ENCODE results near the gene UBL4A.
A peak's percentile ranks its signal among the peaks of the same experiment; 100 is the strongest.
"Not testable (repeated sequence)": the region's sequence is repeated elsewhere in the genome, so short reads cannot be mapped to it uniquely, and the experiment has no call there.

Gene UBL4A

GRCh38 chrX:154508384-154508745 is 21.9 kb upstream of the UBL4A start:
- no peak for DNase-seq (ENCODE audit: low read depth in 1 of 2, low spot score in 1 of 2)

GRCh38 chrX:154507673-154508383 is 21.4 kb upstream of the UBL4A start:
- DNase-seq (ENCODE audit: low read depth in 1 of 2, low spot score in 1 of 2): no peak

- DNase-seq (ENCODE audit: low read depth in 1 of 2, low spot score in 1 of 2): no peak
Observed at GRCh38 chrX:154506483-154507332, 20.3 kb upstream of the UBL4A start.

GRCh38 chrX:154505734-154506133 is 19.3 kb upstream of the UBL4A start:
- DNase-seq (ENCODE audit: low read depth in 1 of 2, low spot score in 1 of 2): no peak

- no peak for DNase-seq (ENCODE audit: low read depth in 1 of 2, low spot score in 1 of 2)
Observed at GRCh38 chrX:154502989-154503388, 16.6 kb upstream of the UBL4A start.

GRCh38 chrX:154502098-154502497 is 15.7 kb upstream of the UBL4A start:
- no peak for DNase-seq (ENCODE audit: low read depth in 1 of 2, low spot score in 1 of 2)

GRCh38 chrX:154501423-154501822 is 15.0 kb upstream of the UBL4A start:
- DNase-seq (ENCODE audit: low read depth in 1 of 2, low spot score in 1 of 2): not testable (repeated sequence)

- DNase-seq (ENCODE audit: low read depth in 1 of 2, low spot score in 1 of 2): not testable (repeated sequence)
Observed at GRCh38 chrX:154496591-154497137, 10.2 kb upstream of the UBL4A start.

- DNase-seq (ENCODE audit: low read depth in 1 of 2, low spot score in 1 of 2): no peak
Observed at GRCh38 chrX:154495472-154495922, 9.1 kb upstream of the UBL4A start.

- DNase-seq (ENCODE audit: low read depth in 1 of 2, low spot score in 1 of 2): no peak
Observed at GRCh38 chrX:154494715-154495114, 8.3 kb upstream of the UBL4A start.

GRCh38 chrX:154490414-154491083 is 4.1 kb upstream of the UBL4A start, which contains the start of gene SLC10A3:
TSS of gene SLC10A3 (minus strand) at chrX:154490629. CDS start at chrX:154488940, 1,689 bp downstream.
- peak; percentile 67 to 81 for DNase-seq (ENCODE audit: low read depth in 1 of 2, low spot score in 1 of 2)

- DNase-seq (ENCODE audit: low read depth in 1 of 2, low spot score in 1 of 2): no peak
Observed at GRCh38 chrX:154490021-154490413, 3.6 kb upstream of the UBL4A start.

GRCh38 chrX:154489182-154489581 is 2.8 kb upstream of the UBL4A start:
- no peak for DNase-seq (ENCODE audit: low read depth in 1 of 2, low spot score in 1 of 2)

- no peak for DNase-seq (ENCODE audit: low read depth in 1 of 2, low spot score in 1 of 2)
Observed at GRCh38 chrX:154488336-154489075, 2.1 kb upstream of the UBL4A start.

- no peak for DNase-seq (ENCODE audit: low read depth in 1 of 2, low spot score in 1 of 2)
Observed at GRCh38 chrX:154487518-154488290, 1.3 kb upstream of the UBL4A start.

- DNase-seq (ENCODE audit: low read depth in 1 of 2, low spot score in 1 of 2): no peak
Observed at GRCh38 chrX:154486052-154486395, 391 bp downstream of the UBL4A start.

- no peak for DNase-seq (ENCODE audit: low read depth in 1 of 2, low spot score in 1 of 2)
Observed at GRCh38 chrX:154485150-154486051, 1.0 kb downstream of the UBL4A start.

- DNase-seq (ENCODE audit: low read depth in 1 of 2, low spot score in 1 of 2): no peak
Observed at GRCh38 chrX:154484255-154485149, 1.9 kb downstream of the UBL4A start.

Data from activated CD4-positive, alpha-beta T cell treated with anti-CD3 and anti-CD28 coated beads, Interleukin-2, amount 50 U/mL, for 24 hours (primary cell).